NCI-H1930 (cell line): ENCODE results near the gene FYN.

Experiments used
- DNase-seq, 2 experiments: peaks; one replicate each; lab custom pipeline; 2025; lab: John Stamatoyannopoulos, UW

Gene FYN

GRCh38 chr6:111880181-111880888, 7.1 kb upstream of the FYN start:
- DNase-seq: no peak

- no peak for DNase-seq
Measured at GRCh38 chr6:111875741-111876140, 2.5 kb upstream of the FYN start.

GRCh38 chr6:111874025-111874415, 768 bp upstream of the FYN start:
- DNase-seq: no peak

- DNase-seq: no peak
Measured at GRCh38 chr6:111872401-111873177, 663 bp downstream of the FYN start.

- DNase-seq: no peak
Measured at GRCh38 chr6:111871725-111872400, 1.4 kb downstream of the FYN start.

GRCh38 chr6:111871207-111871606, 2.0 kb downstream of the FYN start:
- DNase-seq: no peak

GRCh38 chr6:111870742-111871064, 2.5 kb downstream of the FYN start:
- no peak for DNase-seq

- no peak for DNase-seq
Measured at GRCh38 chr6:111870051-111870741, 3.1 kb downstream of the FYN start.

- DNase-seq: no peak
Measured at GRCh38 chr6:111866857-111867256, 6.4 kb downstream of the FYN start.

GRCh38 chr6:111865909-111866546, 7.2 kb downstream of the FYN start:
- no peak for DNase-seq

GRCh38 chr6:111865049-111865585, 8.1 kb downstream of the FYN start:
- no peak for DNase-seq

GRCh38 chr6:111864138-111865048, 8.9 kb downstream of the FYN start:
- no peak for DNase-seq

GRCh38 chr6:111862741-111863140, 10.5 kb downstream of the FYN start:
- DNase-seq: no peak

- no peak for DNase-seq
Measured at GRCh38 chr6:111862314-111862713, 10.9 kb downstream of the FYN start.

- DNase-seq: no peak
Measured at GRCh38 chr6:111861431-111861885, 11.8 kb downstream of the FYN start.

- no peak for DNase-seq
Measured at GRCh38 chr6:111858347-111858746, 14.9 kb downstream of the FYN start.

- DNase-seq: no peak
Measured at GRCh38 chr6:111857674-111858337, 15.4 kb downstream of the FYN start.

- no peak for DNase-seq
Measured at GRCh38 chr6:111855753-111856152, 17.5 kb downstream of the FYN start.

GRCh38 chr6:111854683-111855082, 18.6 kb downstream of the FYN start:
- DNase-seq: no peak

- no peak for DNase-seq
Measured at GRCh38 chr6:111852725-111853124, 20.5 kb downstream of the FYN start.
